HEK293 (cell line): Measurements from ENCODE around the gene MYL12A.

Experiments
- CTCF ChIA-PET: fragments of 350-600 bp; formaldehyde crosslinking; extraction: SDS; loops from one replicate; lab custom pipeline; 2021; ENCODE audit warnings: antibody characterized with exemption; lab: Yijun Ruan, JAX
- POLR2A ChIA-PET: fragments of 300-600 bp; formaldehyde crosslinking; extraction: SDS; loops from one replicate; lab custom pipeline; 2020; ENCODE audit warnings: antibody characterized with exemption, inconsistent platforms; lab: Yijun Ruan, JAX
- H3K27ac ChIP-seq: fragments of 200-500 bp; sonication (Bioruptor generic); 2 replicates; pipeline ENCODE4 v1.5.1; 2014; ENCODE audit warnings: low read depth, low read length, control low read depth, inconsistent platforms; ENCODE audit errors: extremely low read depth
- H3K36me3 ChIP-seq, 2 experiments: fragments of 200-500 bp in 1 of 2; sonication (Bioruptor generic) in 1 of 2; 1 replicate in 1 of 2; 2 replicates in 1 of 2; pipeline ENCODE4 v1.5.1; 2014 to 2017; ENCODE audit warnings: inconsistent platforms in 2 of 2, low read length in 2 of 2; ENCODE audit not compliant: control insufficient read depth in 2 of 2, insufficient read depth in 1 of 2
- H3K4me1 ChIP-seq: fragments of 200-500 bp; sonication (Bioruptor generic); 2 replicates; pipeline ENCODE4 v1.5.1; 2014; ENCODE audit warnings: mild to moderate bottlenecking, low read length, inconsistent platforms; ENCODE audit not compliant: control insufficient read depth, insufficient read depth
- H3K4me3 ChIP-seq: 2 replicates; pipeline ENCODE4 v1.5.1; 2011; ENCODE audit warnings: low read depth, mild to moderate bottlenecking, control low read depth, low read length, moderate library complexity
- H3K9me3 ChIP-seq: fragments of 200-500 bp; sonication (Bioruptor generic); 2 replicates; pipeline ENCODE4 v1.5.1; 2014; ENCODE audit warnings: low read depth, low read length, inconsistent platforms; ENCODE audit not compliant: control insufficient read depth, insufficient read depth
- FEZF1 ChIP-seq: fragments of 450-650 bp; formaldehyde crosslinking; IDR thresholded peaks from 2 replicates; pipeline ENCODE4 v1.5.1; 2016; ENCODE audit warnings: missing biosample characterization, missing genetic modification characterization
- MYNN ChIP-seq: fragments of 450-650 bp; formaldehyde crosslinking; IDR thresholded peaks from 2 replicates; pipeline ENCODE4 v1.5.1; 2016; ENCODE audit warnings: missing biosample characterization, missing genetic modification characterization, borderline replicate concordance
- SCRT2 ChIP-seq: fragments of 450-650 bp; formaldehyde crosslinking; IDR thresholded peaks from 2 replicates; pipeline ENCODE4 v1.5.1; 2016; ENCODE audit warnings: missing biosample characterization, missing genetic modification characterization
- ZBTB1 ChIP-seq: fragments of 450-650 bp; formaldehyde crosslinking; IDR thresholded peaks from 2 replicates; pipeline ENCODE4 v1.5.1; 2016; ENCODE audit warnings: missing biosample characterization, missing genetic modification characterization
- ZBTB7A ChIP-seq: fragments of 450-650 bp; formaldehyde crosslinking; IDR thresholded peaks from 2 replicates; pipeline ENCODE4 v1.5.1; 2016; ENCODE audit warnings: low read depth, missing biosample characterization, missing genetic modification characterization
- ZFP37 ChIP-seq: fragments of 450-650 bp; formaldehyde crosslinking; IDR thresholded peaks from 2 replicates; pipeline ENCODE4 v1.5.1; 2016; ENCODE audit warnings: missing biosample characterization, missing genetic modification characterization
- ZFP69B ChIP-seq: fragments of 450-650 bp; formaldehyde crosslinking; IDR thresholded peaks from 2 replicates; pipeline ENCODE4 v1.5.1; 2016; ENCODE audit warnings: missing biosample characterization, missing genetic modification characterization
- ZNF214 ChIP-seq: fragments of 450-650 bp; formaldehyde crosslinking; IDR thresholded peaks from 2 replicates; pipeline ENCODE4 v1.5.1; 2017; ENCODE audit warnings: missing biosample characterization, mild to moderate bottlenecking, missing genetic modification characterization, borderline replicate concordance
- ZNF426 ChIP-seq: fragments of 450-650 bp; formaldehyde crosslinking; IDR thresholded peaks from 2 replicates; pipeline ENCODE4 v1.5.1; 2017; ENCODE audit warnings: missing biosample characterization, missing genetic modification characterization, mild to moderate bottlenecking, inconsistent platforms, moderate library complexity
- ZNF433 ChIP-seq: fragments of 450-650 bp; formaldehyde crosslinking; IDR thresholded peaks from 2 replicates; pipeline ENCODE4 v1.5.1; 2016; ENCODE audit warnings: missing biosample characterization, missing genetic modification characterization, low read depth
- ZNF600 ChIP-seq: fragments of 450-650 bp; formaldehyde crosslinking; IDR thresholded peaks from 2 replicates; pipeline ENCODE4 v1.5.1; 2016; ENCODE audit warnings: missing biosample characterization, missing genetic modification characterization
- ZNF785 ChIP-seq: fragments of 450-650 bp; formaldehyde crosslinking; IDR thresholded peaks from 2 replicates; pipeline ENCODE4 v1.5.1; 2016; ENCODE audit warnings: missing biosample characterization, missing genetic modification characterization
- TF ChIP-seq, protein P1 (sequence below): fragments of 450-650 bp; IDR thresholded peaks from 2 replicates; pipeline ENCODE4 v1.5.1; 2018; ENCODE audit warnings: missing biosample characterization, mild to moderate bottlenecking, missing genetic modification characterization
- TF ChIP-seq, protein P2 (sequence below): fragments of 450-650 bp; formaldehyde crosslinking; conservative IDR thresholded peaks from 2 replicates; pipeline ENCODE4 v1.5.1; 2016; ENCODE audit warnings: low read depth, missing biosample characterization, missing genetic modification characterization
- TF ChIP-seq, protein P3 (sequence below): fragments of 450-650 bp; formaldehyde crosslinking; IDR thresholded peaks from 2 replicates; pipeline ENCODE4 v1.5.1; 2016; ENCODE audit warnings: missing biosample characterization, missing genetic modification characterization
- TF ChIP-seq, protein P4 (sequence below): fragments of 450-650 bp; formaldehyde crosslinking; IDR thresholded peaks from 2 replicates; pipeline ENCODE4 v1.5.1; 2016; ENCODE audit warnings: missing biosample characterization, missing genetic modification characterization, low read depth
- TF ChIP-seq, protein P5 (sequence below): fragments of 450-650 bp; formaldehyde crosslinking; IDR thresholded peaks from 2 replicates; pipeline ENCODE4 v1.5.1; 2016; ENCODE audit warnings: missing biosample characterization, missing genetic modification characterization
- TF ChIP-seq, protein P6 (sequence below): fragments of 450-650 bp; formaldehyde crosslinking; IDR thresholded peaks from 2 replicates; pipeline ENCODE4 v1.5.1; 2016; ENCODE audit warnings: missing biosample characterization, missing genetic modification characterization, low read depth
- TF ChIP-seq, protein P7 (sequence below): fragments of 450-650 bp; formaldehyde crosslinking; IDR thresholded peaks from 2 replicates; pipeline ENCODE4 v1.5.1; 2017; ENCODE audit warnings: missing biosample characterization, missing genetic modification characterization

The MYL12A gene

DNA sequence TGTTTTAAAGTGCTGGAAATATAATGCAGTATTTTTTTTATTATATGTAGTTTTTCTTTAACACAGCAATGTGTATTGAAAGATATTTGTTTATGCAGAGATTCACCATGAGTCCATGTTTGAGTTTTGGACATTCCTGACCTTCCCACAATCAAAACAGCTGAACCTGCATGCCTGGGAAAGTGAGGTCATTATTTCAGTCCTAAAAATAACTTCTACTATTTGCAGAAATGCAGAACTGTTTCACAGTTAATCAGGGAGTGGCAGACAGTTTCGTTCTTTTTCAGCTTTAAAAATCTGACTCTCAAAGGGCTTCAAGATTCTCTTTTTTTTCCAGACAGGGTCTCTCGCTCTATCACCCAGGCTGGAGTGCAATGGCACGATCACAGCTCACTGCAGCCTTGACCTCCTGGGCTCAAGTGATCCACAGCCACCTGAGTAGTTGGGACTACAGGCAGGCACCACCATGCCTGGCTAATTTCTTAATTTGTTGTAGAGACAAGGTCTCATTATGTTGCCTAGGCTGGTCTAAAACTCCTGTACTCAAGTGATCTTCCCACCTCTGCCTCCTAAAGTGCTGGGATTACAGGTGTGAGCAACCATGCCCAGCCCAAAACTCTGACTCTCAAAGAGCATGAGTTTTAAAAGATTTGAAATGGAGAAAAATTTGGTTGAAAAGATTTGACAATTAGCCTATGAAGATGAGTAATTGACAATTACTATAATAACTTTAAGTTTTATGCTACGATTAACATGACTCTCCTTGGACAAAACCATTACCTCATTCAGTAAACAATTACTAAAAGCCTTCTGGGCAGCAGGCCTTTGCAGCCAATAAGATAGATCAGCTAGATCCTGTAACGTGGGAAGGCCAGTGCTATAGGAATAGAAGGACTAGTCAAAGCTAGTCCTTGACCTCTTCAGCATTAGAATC is 9.4 kb downstream of the MYL12A start:
- H3K9me3 ChIP-seq, result no peaks in the 10 kb centered on the region
- peaks cover 33 to 42% of the 10 kb centered on the region in 2 experiments for H3K36me3 ChIP-seq
- no peak overlapping the region; the same call in 1 of the 2 replicates for H3K4me3 ChIP-seq
- ChIA-PET POLR2A (interaction anchor here (1.3 to 2.3 kb wide), 2 partner anchors 8 to 9 kb away, joined by 4 to 18 read pairs; partner anchors contain the start of gene MYL12A), CTCF (interaction anchor here (1.0 to 4.0 kb wide), 3 partner anchors 11 to 739 kb away, joined by 3 to 14 read pairs (median 5); no protein-coding TSS in a partner anchor)
- peak overlapping the region; percentile 64 for H3K27ac ChIP-seq
- H3K4me1 ChIP-seq, result peaks cover 7% of the 10 kb centered on the region
- TF ChIP-seq, protein P1, sequence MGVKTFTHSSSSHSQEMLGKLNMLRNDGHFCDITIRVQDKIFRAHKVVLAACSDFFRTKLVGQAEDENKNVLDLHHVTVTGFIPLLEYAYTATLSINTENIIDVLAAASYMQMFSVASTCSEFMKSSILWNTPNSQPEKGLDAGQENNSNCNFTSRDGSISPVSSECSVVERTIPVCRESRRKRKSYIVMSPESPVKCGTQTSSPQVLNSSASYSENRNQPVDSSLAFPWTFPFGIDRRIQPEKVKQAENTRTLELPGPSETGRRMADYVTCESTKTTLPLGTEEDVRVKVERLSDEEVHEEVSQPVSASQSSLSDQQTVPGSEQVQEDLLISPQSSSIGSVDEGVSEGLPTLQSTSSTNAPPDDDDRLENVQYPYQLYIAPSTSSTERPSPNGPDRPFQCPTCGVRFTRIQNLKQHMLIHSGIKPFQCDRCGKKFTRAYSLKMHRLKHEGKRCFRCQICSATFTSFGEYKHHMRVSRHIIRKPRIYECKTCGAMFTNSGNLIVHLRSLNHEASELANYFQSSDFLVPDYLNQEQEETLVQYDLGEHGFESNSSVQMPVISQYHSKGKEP (tag by site-specific recombination), result peak; percentile 22; the same call in 1 of the 2 replicates
- TF ChIP-seq, protein P2, sequence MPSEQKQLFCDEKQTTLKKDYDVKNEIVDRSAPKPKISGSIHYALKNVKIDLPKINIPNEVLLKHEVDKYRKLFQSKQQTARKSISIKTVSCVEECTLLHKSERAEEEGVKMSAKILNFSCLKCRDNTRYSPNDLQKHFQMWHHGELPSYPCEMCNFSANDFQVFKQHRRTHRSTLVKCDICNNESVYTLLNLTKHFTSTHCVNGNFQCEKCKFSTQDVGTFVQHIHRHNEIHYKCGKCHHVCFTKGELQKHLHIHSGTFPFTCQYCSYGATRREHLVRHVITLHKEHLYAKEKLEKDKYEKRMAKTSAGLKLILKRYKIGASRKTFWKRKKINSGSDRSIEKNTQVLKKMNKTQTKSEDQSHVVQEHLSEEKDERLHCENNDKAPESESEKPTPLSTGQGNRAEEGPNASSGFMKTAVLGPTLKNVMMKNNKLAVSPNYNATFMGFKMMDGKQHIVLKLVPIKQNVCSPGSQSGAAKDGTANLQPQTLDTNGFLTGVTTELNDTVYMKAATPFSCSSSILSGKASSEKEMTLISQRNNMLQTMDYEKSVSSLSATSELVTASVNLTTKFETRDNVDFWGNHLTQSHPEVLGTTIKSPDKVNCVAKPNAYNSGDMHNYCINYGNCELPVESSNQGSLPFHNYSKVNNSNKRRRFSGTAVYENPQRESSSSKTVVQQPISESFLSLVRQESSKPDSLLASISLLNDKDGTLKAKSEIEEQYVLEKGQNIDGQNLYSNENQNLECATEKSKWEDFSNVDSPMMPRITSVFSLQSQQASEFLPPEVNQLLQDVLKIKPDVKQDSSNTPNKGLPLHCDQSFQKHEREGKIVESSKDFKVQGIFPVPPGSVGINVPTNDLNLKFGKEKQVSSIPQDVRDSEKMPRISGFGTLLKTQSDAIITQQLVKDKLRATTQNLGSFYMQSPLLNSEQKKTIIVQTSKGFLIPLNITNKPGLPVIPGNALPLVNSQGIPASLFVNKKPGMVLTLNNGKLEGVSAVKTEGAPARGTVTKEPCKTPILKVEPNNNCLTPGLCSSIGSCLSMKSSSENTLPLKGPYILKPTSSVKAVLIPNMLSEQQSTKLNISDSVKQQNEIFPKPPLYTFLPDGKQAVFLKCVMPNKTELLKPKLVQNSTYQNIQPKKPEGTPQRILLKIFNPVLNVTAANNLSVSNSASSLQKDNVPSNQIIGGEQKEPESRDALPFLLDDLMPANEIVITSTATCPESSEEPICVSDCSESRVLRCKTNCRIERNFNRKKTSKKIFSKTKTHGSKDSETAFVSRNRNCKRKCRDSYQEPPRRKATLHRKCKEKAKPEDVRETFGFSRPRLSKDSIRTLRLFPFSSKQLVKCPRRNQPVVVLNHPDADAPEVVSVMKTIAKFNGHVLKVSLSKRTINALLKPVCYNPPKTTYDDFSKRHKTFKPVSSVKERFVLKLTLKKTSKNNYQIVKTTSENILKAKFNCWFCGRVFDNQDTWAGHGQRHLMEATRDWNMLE (tag by site-specific recombination), result no peak
- no peak for TF ChIP-seq ZNF214 (tag by site-specific recombination)
- TF ChIP-seq, protein P3, sequence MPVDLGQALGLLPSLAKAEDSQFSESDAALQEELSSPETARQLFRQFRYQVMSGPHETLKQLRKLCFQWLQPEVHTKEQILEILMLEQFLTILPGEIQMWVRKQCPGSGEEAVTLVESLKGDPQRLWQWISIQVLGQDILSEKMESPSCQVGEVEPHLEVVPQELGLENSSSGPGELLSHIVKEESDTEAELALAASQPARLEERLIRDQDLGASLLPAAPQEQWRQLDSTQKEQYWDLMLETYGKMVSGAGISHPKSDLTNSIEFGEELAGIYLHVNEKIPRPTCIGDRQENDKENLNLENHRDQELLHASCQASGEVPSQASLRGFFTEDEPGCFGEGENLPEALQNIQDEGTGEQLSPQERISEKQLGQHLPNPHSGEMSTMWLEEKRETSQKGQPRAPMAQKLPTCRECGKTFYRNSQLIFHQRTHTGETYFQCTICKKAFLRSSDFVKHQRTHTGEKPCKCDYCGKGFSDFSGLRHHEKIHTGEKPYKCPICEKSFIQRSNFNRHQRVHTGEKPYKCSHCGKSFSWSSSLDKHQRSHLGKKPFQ (tag by site-specific recombination), result no peak
- TF ChIP-seq ZNF426, result no peak
- TF ChIP-seq FEZF1 (tag by site-specific recombination), result 0 out of 2 replicates have a peak, but pooled peaks have one; percentile 37
- TF ChIP-seq ZNF785 (tag by site-specific recombination), result no peak
- no peak for TF ChIP-seq ZBTB1 (tag by site-specific recombination)
- TF ChIP-seq ZNF433 (tag by site-specific recombination), result no peak
- TF ChIP-seq ZNF600 (tag by site-specific recombination), result 0 out of 2 replicates have a peak, but pooled peaks have one; percentile 38
- TF ChIP-seq MYNN (tag by site-specific recombination), result no peak
- peak; percentile 44 for TF ChIP-seq ZFP37
- TF ChIP-seq, protein P4, sequence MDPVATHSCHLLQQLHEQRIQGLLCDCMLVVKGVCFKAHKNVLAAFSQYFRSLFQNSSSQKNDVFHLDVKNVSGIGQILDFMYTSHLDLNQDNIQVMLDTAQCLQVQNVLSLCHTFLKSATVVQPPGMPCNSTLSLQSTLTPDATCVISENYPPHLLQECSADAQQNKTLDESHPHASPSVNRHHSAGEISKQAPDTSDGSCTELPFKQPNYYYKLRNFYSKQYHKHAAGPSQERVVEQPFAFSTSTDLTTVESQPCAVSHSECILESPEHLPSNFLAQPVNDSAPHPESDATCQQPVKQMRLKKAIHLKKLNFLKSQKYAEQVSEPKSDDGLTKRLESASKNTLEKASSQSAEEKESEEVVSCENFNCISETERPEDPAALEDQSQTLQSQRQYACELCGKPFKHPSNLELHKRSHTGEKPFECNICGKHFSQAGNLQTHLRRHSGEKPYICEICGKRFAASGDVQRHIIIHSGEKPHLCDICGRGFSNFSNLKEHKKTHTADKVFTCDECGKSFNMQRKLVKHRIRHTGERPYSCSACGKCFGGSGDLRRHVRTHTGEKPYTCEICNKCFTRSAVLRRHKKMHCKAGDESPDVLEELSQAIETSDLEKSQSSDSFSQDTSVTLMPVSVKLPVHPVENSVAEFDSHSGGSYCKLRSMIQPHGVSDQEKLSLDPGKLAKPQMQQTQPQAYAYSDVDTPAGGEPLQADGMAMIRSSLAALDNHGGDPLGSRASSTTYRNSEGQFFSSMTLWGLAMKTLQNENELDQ (tag by site-specific recombination), result no peak
- TF ChIP-seq, protein P5, sequence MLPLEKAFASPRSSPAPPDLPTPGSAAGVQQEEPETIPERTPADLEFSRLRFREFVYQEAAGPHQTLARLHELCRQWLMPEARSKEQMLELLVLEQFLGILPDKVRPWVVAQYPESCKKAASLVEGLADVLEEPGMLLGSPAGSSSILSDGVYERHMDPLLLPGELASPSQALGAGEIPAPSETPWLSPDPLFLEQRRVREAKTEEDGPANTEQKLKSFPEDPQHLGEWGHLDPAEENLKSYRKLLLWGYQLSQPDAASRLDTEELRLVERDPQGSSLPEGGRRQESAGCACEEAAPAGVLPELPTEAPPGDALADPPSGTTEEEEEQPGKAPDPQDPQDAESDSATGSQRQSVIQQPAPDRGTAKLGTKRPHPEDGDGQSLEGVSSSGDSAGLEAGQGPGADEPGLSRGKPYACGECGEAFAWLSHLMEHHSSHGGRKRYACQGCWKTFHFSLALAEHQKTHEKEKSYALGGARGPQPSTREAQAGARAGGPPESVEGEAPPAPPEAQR, result no peak
- TF ChIP-seq ZBTB7A (tag by site-specific recombination), result no peak
- TF ChIP-seq, protein P6, sequence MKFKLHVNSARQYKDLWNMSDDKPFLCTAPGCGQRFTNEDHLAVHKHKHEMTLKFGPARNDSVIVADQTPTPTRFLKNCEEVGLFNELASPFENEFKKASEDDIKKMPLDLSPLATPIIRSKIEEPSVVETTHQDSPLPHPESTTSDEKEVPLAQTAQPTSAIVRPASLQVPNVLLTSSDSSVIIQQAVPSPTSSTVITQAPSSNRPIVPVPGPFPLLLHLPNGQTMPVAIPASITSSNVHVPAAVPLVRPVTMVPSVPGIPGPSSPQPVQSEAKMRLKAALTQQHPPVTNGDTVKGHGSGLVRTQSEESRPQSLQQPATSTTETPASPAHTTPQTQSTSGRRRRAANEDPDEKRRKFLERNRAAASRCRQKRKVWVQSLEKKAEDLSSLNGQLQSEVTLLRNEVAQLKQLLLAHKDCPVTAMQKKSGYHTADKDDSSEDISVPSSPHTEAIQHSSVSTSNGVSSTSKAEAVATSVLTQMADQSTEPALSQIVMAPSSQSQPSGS (tag by site-specific recombination), result peak; percentile 82
- no peak for TF ChIP-seq ZFP69B
- TF ChIP-seq SCRT2 (tag by site-specific recombination), result no peak
- TF ChIP-seq, protein P7, sequence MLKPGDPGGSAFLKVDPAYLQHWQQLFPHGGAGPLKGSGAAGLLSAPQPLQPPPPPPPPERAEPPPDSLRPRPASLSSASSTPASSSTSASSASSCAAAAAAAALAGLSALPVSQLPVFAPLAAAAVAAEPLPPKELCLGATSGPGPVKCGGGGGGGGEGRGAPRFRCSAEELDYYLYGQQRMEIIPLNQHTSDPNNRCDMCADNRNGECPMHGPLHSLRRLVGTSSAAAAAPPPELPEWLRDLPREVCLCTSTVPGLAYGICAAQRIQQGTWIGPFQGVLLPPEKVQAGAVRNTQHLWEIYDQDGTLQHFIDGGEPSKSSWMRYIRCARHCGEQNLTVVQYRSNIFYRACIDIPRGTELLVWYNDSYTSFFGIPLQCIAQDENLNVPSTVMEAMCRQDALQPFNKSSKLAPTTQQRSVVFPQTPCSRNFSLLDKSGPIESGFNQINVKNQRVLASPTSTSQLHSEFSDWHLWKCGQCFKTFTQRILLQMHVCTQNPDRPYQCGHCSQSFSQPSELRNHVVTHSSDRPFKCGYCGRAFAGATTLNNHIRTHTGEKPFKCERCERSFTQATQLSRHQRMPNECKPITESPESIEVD (tag by site-specific recombination), result peak; percentile 81
